ENCODE results near the gene KDM4C. TPM values are rescaled to one million over a fixed set of nuclear protein-coding genes. Genes with fewer than 3 reads are reported as not detected.
A peak's percentile ranks its signal among the peaks of the same experiment; 100 is the strongest.

Gene KDM4C
- total RNA-seq, 1 donor, result 50.7 TPM

DNA sequence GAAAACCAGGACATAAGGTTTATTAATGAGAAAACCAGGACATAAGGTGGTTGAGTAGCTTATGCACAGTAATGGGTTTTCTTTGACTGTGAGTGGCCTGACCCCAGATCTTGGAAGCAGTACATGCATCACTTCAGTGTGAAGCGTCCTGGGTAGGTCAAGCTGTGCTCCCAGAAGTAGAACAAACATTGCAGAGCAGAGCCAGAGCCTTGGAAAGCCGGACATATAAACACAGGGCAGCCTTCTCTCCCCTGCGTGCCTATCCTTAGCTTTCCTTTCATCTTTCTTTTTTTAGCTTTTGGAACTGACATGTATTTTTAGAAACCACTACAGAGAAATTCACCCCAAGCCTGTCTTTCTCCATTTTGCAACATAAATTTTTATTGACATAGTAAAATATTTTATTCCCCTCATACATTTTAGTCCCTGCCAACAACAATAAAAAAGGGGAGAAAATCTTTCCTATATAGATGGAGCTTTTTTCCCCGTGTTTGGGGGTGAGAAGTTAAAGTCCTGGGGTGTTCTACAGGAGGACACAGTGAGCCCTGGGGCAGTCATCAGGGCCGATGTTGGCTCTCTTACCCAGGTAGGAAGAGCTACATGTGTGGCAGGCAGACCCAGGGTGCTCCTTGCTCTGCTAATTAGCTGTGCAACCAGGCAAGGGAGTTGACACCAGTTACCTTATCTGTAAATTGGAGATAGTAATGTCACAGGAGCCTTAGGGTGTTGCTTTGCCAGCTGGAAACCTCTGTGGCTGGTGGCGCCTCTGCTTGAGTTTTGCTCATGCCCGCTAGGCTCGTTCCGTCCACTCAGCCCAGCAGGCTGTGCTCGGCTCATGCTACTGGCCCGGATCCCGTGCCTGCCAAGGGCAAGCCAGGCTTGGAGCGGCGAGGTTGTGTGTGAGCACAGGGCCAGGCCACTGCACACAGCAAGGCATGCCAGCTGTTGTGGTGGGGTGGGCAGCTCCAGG lies 389.6 kb downstream of the KDM4C start:
- Histone ChIP-seq H4K20me1 (ENCODE audit: insufficient read depth, low read length) (peaks cover under 1% of the 10 kb centered on the region), H3K4me2 (ENCODE audit: insufficient read depth, low read length) (no peak overlapping the region), H3K4me3 (ENCODE audit: insufficient read depth, low read length) (no peak overlapping the region), H3K27me3 (ENCODE audit: insufficient read depth, low read length) (no peaks in the 10 kb centered on the region), H3K79me2 (ENCODE audit: insufficient read depth, low read length) (no peaks in the 10 kb centered on the region), H2AFZ (ENCODE audit: low read length) (no peak overlapping the region), H3K27ac (ENCODE audit: low read depth, low read length) (no peak overlapping the region), H3K4me1 (ENCODE audit: insufficient read depth, low read length) (no peaks in the 10 kb centered on the region), H3K9me3 (ENCODE audit: low read depth, low read length) (no peaks in the 10 kb centered on the region), H3K36me3 (ENCODE audit: insufficient read depth, low read length) (no peaks in the 10 kb centered on the region)
- TF ChIP-seq, protein P1, sequence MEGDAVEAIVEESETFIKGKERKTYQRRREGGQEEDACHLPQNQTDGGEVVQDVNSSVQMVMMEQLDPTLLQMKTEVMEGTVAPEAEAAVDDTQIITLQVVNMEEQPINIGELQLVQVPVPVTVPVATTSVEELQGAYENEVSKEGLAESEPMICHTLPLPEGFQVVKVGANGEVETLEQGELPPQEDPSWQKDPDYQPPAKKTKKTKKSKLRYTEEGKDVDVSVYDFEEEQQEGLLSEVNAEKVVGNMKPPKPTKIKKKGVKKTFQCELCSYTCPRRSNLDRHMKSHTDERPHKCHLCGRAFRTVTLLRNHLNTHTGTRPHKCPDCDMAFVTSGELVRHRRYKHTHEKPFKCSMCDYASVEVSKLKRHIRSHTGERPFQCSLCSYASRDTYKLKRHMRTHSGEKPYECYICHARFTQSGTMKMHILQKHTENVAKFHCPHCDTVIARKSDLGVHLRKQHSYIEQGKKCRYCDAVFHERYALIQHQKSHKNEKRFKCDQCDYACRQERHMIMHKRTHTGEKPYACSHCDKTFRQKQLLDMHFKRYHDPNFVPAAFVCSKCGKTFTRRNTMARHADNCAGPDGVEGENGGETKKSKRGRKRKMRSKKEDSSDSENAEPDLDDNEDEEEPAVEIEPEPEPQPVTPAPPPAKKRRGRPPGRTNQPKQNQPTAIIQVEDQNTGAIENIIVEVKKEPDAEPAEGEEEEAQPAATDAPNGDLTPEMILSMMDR (IDR thresholded peaks at IDR 0.05; ENCODE audit: extremely low read depth, low read depth, low read length), result no peak
- DNase-seq (ENCODE audit: insufficient read length, low spot score, missing footprints), result peak; percentile 58

- H3K27me3 ChIP-seq (ENCODE audit: insufficient read depth, low read length), result no peaks in the 10 kb centered on the region
- H3K9me3 ChIP-seq (ENCODE audit: low read depth, low read length), result no peaks in the 10 kb centered on the region
- H3K36me3 ChIP-seq (ENCODE audit: insufficient read depth, low read length), result no peaks in the 10 kb centered on the region
- no peak overlapping the region for H3K4me3 ChIP-seq (ENCODE audit: insufficient read depth, low read length)
- no peak overlapping the region for H3K4me2 ChIP-seq (ENCODE audit: insufficient read depth, low read length)
- no peak overlapping the region for H3K27ac ChIP-seq (ENCODE audit: low read depth, low read length)
- H3K79me2 ChIP-seq (ENCODE audit: insufficient read depth, low read length), result no peaks in the 10 kb centered on the region
- DNase-seq (ENCODE audit: insufficient read length, low spot score, missing footprints), result no peak
- H2AFZ ChIP-seq (ENCODE audit: low read length), result no peak overlapping the region
- H3K4me1 ChIP-seq (ENCODE audit: insufficient read depth, low read length), result no peaks in the 10 kb centered on the region
- TF ChIP-seq, protein P1 (IDR thresholded peaks at IDR 0.05; ENCODE audit: extremely low read depth, low read depth, low read length), result no peak
- no peaks in the 10 kb centered on the region for H4K20me1 ChIP-seq (ENCODE audit: insufficient read depth, low read length)
Observed at GRCh38 chr9:7148243-7148765, 390.5 kb downstream of the KDM4C start.

DNA sequence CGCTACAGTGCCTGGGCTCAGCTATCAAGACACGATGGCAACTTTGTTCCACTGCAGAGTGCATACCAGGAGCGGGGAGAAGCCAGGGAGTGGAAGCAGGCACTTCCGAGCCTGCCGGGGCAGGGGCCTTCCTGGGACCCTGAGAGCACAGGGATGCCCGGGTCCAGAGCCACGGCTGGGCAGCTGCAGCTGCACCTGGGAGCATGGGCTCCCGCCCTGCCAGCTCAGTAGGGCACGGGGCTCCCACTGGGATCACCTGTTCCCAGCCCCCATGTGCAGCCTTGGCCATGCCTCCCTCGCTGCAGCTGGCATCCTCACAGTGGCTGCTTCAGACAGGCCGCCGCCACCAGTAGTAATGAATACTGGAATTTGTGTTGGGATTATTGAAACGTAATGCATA lies 391.5 kb downstream of the KDM4C start:
- no peak overlapping the region for H3K4me3 ChIP-seq (ENCODE audit: insufficient read depth, low read length)
- no peak overlapping the region for H2AFZ ChIP-seq (ENCODE audit: low read length)
- H3K27ac ChIP-seq (ENCODE audit: low read depth, low read length), result no peak overlapping the region
- no peaks in the 10 kb centered on the region for H3K36me3 ChIP-seq (ENCODE audit: insufficient read depth, low read length)
- H3K27me3 ChIP-seq (ENCODE audit: insufficient read depth, low read length), result no peaks in the 10 kb centered on the region
- H3K79me2 ChIP-seq (ENCODE audit: insufficient read depth, low read length), result no peaks in the 10 kb centered on the region
- TF ChIP-seq, protein P1 (IDR thresholded peaks at IDR 0.05; ENCODE audit: extremely low read depth, low read depth, low read length), result no peak
- no peak for DNase-seq (ENCODE audit: insufficient read length, low spot score, missing footprints)
- H4K20me1 ChIP-seq (ENCODE audit: insufficient read depth, low read length), result no peaks in the 10 kb centered on the region
- H3K4me1 ChIP-seq (ENCODE audit: insufficient read depth, low read length), result no peaks in the 10 kb centered on the region
- H3K9me3 ChIP-seq (ENCODE audit: low read depth, low read length), result no peaks in the 10 kb centered on the region
- no peak overlapping the region for H3K4me2 ChIP-seq (ENCODE audit: insufficient read depth, low read length)

All from osteoblast (primary cell).